Lower leg skin (tissue), 4 donors: ENCODE results near the gene RPS19. TPM values are rescaled to one million over a fixed set of nuclear protein-coding genes. Genes with fewer than 3 reads are reported as not detected.

Source experiments
- DNase-seq, 2 donors: peaks; one replicate each; pipeline ENCODE4 v3.0.0-alpha.2; 2019; ENCODE audit warnings: low spot score in 2 of 2
- H3K4me3 ChIP-seq: fragments of 200-600 bp; sonication (generic); 2 replicates; pipeline ENCODE4 v1.5.1; 2017; ENCODE audit warnings: mild to moderate bottlenecking, low read depth; ENCODE audit not compliant: poor library complexity, severe bottlenecking
- CTCF ChIP-seq, 3 donors: fragments of 450-650 bp; IDR thresholded peaks; one replicate each; pipeline ENCODE4 v1.5.1; 2016; ENCODE audit warnings: antibody characterized with exemption in 3 of 3, mild to moderate bottlenecking in 3 of 3, moderate library complexity in 2 of 3
- POLR2A ChIP-seq, 2 donors: fragments of 450-650 bp; IDR thresholded peaks; one replicate each; pipeline ENCODE4 v1.6.1; 2016 to 2017; ENCODE audit warnings: antibody characterized with exemption in 2 of 2, mild to moderate bottlenecking in 1 of 2, moderate library complexity in 1 of 2
- WGBS, 2 donors: methylation state at CpG; one replicate each; pipeline ENCODE4 v1.1.5; 2018; 5-methylcytosine and 5-hydroxymethylcytosine counted together
- intact Hi-C: fragments of 100-400 bp; cut with DNase I; formaldehyde crosslinking; loops from one replicate; pipeline ENCODE4 v1.15.0; 2023; ENCODE audit warnings: low total_unique reads
- total RNA-seq, 4 donors: library from RNA; depleted of rRNA; stranded (reverse); fragments of >200 nt; gene quantifications; one replicate each; pipeline ENCODE4 v1.1.0, GENCODE V29; 2016

Gene RPS19
- total RNA-seq, 4 donors from 2014 or later = 1,327 to 3,048 (median 2,121) TPM

GRCh38 chr19:41864374-41864773, 4.3 kb downstream of the RPS19 start:
- WGBS, 2 donors = 83 to 84% methylated on average over 5 of the region's 5 CpGs
- H3K4me3 ChIP-seq = no peak overlapping the region
- TF ChIP-seq POLR2A (IDR thresholded peaks at IDR 0.05) (no peak), CTCF (IDR thresholded peaks at IDR 0.05) (no peak)
- intact Hi-C loops = no loop called here
- no peak for DNase-seq

- WGBS, 2 donors = 78 to 80% methylated on average over 3 of the region's 3 CpGs
- no peak for TF ChIP-seq CTCF (IDR thresholded peaks at IDR 0.05)
- no peak for TF ChIP-seq POLR2A (IDR thresholded peaks at IDR 0.05)
- DNase-seq = no peak
- intact Hi-C loops = no loop called here
- H3K4me3 ChIP-seq = no peak overlapping the region
Measured at GRCh38 chr19:41866284-41866683, 6.2 kb downstream of the RPS19 start.

GRCh38 chr19:41868120-41868988, 8.3 kb downstream of the RPS19 start:
- WGBS, 2 donors = 54 to 59% methylated on average over 9 to 10 of the region's 10 CpGs
- intact Hi-C loops = no loop called here
- no peak for TF ChIP-seq POLR2A (IDR thresholded peaks at IDR 0.05)
- TF ChIP-seq CTCF (IDR thresholded peaks at IDR 0.05) = no peak
- no peak overlapping the region for H3K4me3 ChIP-seq
- no peak for DNase-seq

- 85 to 88% methylated on average over 12 of the region's 12 CpGs for WGBS, 2 donors
- no peak overlapping the region for H3K4me3 ChIP-seq
- intact Hi-C loops = no loop called here
- DNase-seq = no peak
- TF ChIP-seq CTCF (IDR thresholded peaks at IDR 0.05) = no peak
- TF ChIP-seq POLR2A (IDR thresholded peaks at IDR 0.05) = no peak
Measured at GRCh38 chr19:41868989-41869300, 8.9 kb downstream of the RPS19 start.

- DNase-seq = no peak
- no peak overlapping the region for H3K4me3 ChIP-seq
- TF ChIP-seq POLR2A (IDR thresholded peaks at IDR 0.05) (no peak), CTCF (IDR thresholded peaks at IDR 0.05) (no peak)
- WGBS, 2 donors = 90 to 91% methylated on average over 13 of the region's 13 CpGs
- intact Hi-C loops = no loop called here
Measured at GRCh38 chr19:41869374-41869955, 9.4 kb downstream of the RPS19 start.
